ENCODE measurements around the gene NIP7.

NIP7 gene

GRCh38 chr16:69363281-69363717 is 23.7 kb downstream of the NIP7 start:
- TF ChIP-seq CTCF (IDR thresholded peaks at IDR 0.05; ENCODE audit: low read length, missing control alignments): no peak
- no peak for DNase-seq (ENCODE audit: low read depth)
- H3K4me3 ChIP-seq (replicated peaks; ENCODE audit: low read depth, low read length): no peak overlapping the region

GRCh38 chr16:69364088-69364487 is 24.5 kb downstream of the NIP7 start:
- no peak for DNase-seq (ENCODE audit: low read depth)
- no peak for TF ChIP-seq CTCF (IDR thresholded peaks at IDR 0.05; ENCODE audit: low read length, missing control alignments)
- H3K4me3 ChIP-seq (replicated peaks; ENCODE audit: low read depth, low read length): no peak overlapping the region

- peak; percentile 11 for DNase-seq (ENCODE audit: low read depth)
- TF ChIP-seq CTCF (IDR thresholded peaks at IDR 0.05; ENCODE audit: low read length, missing control alignments): no peak
- no peak overlapping the region for H3K4me3 ChIP-seq (replicated peaks; ENCODE audit: low read depth, low read length)
These were observed 26.3 kb downstream of the NIP7 start for GRCh38 chr16:69365901-69366300.

- no peak for TF ChIP-seq CTCF (IDR thresholded peaks at IDR 0.05; ENCODE audit: low read length, missing control alignments)
- H3K4me3 ChIP-seq (replicated peaks; ENCODE audit: low read depth, low read length): no peak overlapping the region
- no peak for DNase-seq (ENCODE audit: low read depth)
These were observed 26.9 kb downstream of the NIP7 start for GRCh38 chr16:69366431-69366830.

GRCh38 chr16:69367980-69368379 is 28.4 kb downstream of the NIP7 start:
- no peak for TF ChIP-seq CTCF (IDR thresholded peaks at IDR 0.05; ENCODE audit: low read length, missing control alignments)
- H3K4me3 ChIP-seq (replicated peaks; ENCODE audit: low read depth, low read length): no peak overlapping the region

GRCh38 chr16:69368866-69369265 is 29.3 kb downstream of the NIP7 start:
- no peak for DNase-seq (ENCODE audit: low read depth)

More at GRCh38 chr16:69367980-69368379, 28.4 kb downstream of the NIP7 start:
- DNase-seq (ENCODE audit: low read depth): peak; percentile 72

More at GRCh38 chr16:69368866-69369265, 29.3 kb downstream of the NIP7 start:
- no peak for TF ChIP-seq CTCF (IDR thresholded peaks at IDR 0.05; ENCODE audit: low read length, missing control alignments)
- no peak overlapping the region for H3K4me3 ChIP-seq (replicated peaks; ENCODE audit: low read depth, low read length)
